GM03348 (cell line): Measurements from ENCODE around the gene KLHL29.

ENCODE experiments used
- DNase-seq: peaks from one replicate; pipeline ENCODE4 v3.0.0; 2012; ENCODE audit warnings: low spot score

The KLHL29 gene

DNA sequence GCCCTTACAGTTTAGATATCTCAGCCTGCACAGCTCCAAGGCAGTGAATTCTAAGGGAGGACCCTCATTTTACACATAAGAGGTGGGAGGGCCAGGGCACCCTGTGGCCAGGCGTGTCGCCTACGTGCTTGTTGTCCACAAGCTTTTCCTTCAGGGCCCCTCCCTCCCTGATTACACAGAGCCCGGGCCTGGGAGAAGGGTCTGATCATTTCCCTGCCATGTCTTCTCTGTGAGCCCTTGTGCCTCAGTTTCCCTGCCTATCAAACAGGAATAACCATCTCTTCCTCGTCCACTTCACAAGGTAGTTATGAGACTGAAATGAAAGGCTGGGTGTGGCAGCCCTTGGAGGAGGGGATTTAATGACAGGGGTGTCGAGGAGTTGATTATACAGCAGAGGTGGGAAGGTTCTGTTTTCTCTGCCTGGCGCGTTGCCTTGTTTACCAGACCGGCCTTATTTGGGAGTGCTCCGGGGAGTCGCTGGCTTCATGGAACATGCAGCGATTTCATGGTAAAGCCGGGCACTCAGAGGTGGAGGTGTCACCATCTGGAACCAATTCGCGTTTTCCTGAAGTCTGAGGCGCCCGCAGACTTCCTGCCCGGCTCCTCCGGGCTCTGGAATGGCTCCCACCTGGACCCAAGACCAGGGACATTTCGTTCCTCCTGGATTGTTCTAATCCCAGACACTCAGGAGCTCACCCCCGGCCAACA, 208.9 kb downstream of the KLHL29 start:
- DNase-seq, result no peak

GRCh38 chr2:23594460-23594825, 209.5 kb downstream of the KLHL29 start:
- no peak for DNase-seq

DNA sequence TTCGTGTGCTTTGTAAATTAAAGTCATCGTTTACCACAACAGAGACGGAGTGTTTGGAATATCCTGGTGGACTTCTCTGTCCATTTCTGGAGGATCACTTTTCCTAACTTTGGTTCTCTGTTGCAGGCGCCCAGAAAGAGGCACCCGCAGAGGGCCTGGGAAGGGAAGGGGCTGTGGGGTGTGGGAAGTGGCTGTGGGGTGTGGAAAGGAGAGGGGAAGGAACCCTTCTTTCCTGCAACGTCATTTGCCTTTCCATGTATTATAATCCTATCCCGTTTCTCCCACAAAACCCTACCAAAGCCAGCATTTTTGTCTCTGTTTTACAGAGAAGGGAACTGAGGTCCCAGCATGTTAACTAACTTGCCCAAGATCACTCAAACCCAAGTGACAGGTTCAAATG, 210.0 kb downstream of the KLHL29 start:
- DNase-seq, result no peak

DNA sequence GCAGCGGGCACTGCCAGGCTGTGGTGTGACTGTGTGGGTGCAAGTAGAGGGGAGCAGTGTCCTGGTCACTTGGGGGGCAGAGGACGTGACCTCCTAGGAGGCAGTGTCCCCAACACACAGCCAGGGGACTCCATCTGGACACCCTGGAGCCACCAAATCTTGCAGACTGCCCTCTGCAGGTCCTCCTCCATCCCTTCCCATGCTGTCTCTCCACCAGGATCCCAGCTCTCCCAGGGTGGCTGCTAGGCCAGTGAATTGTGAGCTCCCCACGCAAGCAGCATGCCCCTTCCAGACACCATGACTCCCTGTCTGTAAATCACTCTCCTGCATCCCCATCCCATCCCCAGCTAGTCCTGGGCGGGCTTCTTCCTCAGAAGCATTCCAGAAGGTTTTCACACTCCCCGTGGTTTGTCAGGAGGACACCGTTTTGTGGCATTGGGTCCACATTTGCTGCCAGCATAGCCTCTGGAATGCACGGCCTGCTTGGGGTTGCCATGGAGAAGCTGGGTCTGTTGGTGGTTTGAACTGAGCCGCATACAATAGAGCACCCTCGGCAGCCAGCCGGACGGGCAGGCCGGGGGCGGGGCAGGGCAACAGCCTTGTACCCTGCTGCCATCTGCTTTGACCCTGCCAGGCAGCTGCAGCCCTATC, 210.7 kb downstream of the KLHL29 start:
- DNase-seq, result peak; percentile 73

GRCh38 chr2:23596316-23596885, 211.4 kb downstream of the KLHL29 start:
- DNase-seq, result no peak

GRCh38 chr2:23597687-23598086, 212.7 kb downstream of the KLHL29 start:
- no peak for DNase-seq

DNA sequence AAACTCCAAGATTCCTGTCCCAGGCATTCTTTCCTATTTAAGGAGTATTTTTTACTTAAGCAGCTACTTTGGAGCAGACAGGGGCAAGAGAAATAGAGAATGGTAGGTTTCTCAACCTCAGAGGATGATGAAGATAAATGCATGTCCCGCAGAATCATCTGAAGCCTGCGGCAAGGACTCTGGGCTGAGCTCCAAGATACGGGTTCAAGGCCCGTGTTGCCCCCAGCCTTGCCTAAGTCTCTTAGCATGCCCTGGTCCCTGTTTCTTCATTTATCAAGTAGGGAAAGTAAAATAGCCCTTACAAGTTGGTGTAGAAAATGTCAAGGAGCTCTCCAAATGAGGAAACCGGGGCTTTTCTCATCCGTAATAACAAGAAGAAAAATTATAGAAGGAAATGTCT, 214.0 kb downstream of the KLHL29 start:
- DNase-seq, result no peak

DNA sequence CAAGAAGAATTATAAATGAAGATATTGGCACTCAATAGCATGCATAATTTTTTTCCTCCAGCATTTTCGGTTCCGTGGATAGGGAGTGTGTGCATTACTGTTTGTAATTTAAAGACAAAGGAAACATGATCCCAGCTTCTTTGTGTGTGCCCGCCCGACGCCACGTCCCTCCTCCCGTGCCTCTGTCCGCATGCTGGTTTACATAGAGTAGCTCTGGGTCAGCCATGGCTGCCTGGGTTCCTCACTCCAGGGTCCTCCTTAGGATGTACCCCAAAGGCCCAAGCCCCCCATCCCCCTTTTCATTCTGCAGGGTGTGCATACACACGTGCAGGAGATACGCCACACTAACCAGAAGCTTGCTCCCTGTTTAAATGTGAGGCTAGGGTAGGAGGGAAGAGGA, 214.7 kb downstream of the KLHL29 start:
- DNase-seq, result no peak

DNA sequence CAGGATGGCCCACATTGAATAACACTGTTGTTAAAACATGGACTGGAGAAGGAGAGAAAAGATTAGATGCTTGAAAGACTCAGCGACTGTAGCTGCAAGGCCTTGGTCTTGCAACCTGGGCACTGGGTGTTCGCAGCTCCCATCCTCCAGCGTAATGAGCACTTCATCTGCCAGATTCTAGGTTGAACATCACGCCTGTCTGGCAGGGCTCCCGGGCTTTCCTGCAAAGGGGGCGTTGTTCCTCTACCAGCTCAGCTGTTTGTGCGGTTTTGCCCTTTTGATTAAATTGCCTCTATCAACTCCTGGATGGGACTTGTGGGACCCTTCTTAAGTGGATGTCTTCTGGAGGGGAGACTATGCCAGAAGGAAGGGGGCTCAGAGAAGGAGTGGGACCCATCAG, 215.4 kb downstream of the KLHL29 start:
- no peak for DNase-seq

- no peak for DNase-seq
These were observed 216.5 kb downstream of the KLHL29 start for GRCh38 chr2:23601301-23601965.

DNA sequence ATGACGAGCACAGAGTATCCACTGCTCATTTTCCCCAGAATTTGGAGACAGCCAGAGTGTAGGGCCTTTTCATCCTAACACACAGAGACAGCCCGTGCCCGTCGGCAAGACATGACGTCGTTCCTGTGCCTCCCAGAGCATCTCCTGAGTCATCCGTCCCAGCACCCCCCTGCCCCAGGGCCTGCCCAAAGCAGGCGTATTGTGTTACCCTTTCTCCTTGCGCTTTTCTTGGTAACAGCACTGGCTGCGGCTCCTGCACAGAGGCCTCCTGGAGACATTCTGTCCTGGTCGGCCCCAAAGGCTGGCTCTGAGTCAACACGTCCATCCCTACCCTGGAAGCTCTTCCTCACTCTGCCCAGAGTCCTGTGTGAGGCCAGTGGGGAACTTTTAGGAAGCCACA, 217.1 kb downstream of the KLHL29 start:
- DNase-seq, result no peak

GRCh38 chr2:23603156-23603555, 218.2 kb downstream of the KLHL29 start:
- no peak for DNase-seq

- no peak for DNase-seq
These were observed 218.6 kb downstream of the KLHL29 start for GRCh38 chr2:23603581-23603980.

GRCh38 chr2:23604731-23605130, 219.8 kb downstream of the KLHL29 start:
- no peak for DNase-seq

DNA sequence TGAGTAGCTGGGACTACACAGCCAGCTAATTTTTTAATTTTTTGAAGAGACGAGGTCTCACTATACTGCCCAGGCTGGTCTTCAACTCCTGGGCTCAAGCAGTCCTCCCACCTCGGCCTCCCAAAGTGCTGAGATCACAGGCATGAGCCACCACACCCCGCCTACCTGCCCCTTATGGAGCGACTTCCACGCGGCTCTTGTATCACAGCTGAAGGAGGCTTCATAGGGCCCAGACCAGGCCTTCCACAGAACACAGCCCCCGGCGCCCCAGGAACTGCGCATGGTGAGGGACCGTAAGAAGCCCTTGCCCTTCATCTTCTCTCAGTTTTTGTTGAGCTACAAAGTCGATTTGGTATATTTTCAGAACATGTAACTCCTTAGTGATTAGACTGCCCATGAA, 220.3 kb downstream of the KLHL29 start:
- no peak for DNase-seq

GRCh38 chr2:23606196-23606595, 221.2 kb downstream of the KLHL29 start:
- DNase-seq, result no peak

GRCh38 chr2:23606968-23607367, 222.0 kb downstream of the KLHL29 start:
- DNase-seq, result peak; percentile 31

DNA sequence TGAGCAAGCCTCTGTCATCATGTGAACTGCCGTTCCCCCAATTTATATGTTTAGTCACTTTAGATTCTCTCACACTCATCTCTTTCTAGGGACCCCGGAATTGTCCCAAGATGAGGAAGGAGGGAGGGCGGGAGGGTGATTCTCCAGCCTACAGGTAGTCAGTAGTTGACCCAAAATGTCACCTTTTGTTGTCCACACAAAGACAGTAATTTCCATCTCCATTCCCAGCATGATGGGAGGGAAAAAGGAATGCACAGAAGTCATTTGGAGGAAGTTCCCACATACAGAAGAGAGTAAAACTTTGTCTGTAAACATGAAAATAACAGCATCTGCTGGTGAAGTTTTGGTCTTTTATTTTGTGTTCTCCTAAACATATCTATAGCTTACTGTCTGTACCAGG, 222.9 kb downstream of the KLHL29 start:
- no peak for DNase-seq

DNA sequence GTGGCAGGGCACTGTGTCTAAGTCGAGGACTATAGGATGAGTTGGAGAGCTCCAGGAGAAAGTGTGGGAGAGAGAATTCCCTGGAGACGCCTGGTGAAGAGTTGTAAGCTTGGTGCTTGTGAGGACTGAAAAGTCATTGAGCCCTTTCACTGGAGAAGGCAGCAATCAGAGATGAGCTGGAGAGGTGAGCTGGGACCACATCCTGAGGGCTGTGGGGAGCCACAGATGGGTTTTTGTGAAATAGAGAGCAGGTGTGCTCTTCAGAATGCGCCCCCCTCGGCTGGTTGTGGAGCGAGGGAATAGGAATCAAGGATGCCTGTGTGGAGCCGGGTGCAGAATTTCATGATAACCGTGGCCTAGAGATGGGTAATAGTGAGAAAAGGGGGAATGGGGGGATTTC, 224.3 kb downstream of the KLHL29 start:
- DNase-seq, result no peak

DNA sequence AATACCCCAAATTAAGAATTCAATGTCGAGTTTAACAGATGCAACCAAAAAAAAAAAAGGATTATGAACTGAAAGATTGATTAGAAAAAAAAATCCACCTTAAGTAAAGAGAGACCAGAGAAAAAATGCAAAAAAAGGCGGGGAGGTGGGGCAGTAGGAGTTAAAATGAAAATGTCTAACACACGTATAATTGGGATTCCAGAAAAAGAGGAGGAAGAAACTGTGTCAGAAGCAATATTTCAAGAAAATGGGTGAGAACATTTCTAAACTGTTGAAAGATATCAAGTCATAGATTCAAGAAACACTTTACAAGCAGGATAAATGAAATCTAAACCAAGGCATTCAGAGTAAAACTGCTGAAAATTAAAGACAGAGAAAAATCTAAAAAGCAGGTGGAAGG, 226.9 kb downstream of the KLHL29 start:
- no peak for DNase-seq

- DNase-seq, result no peak
These were observed 229.7 kb downstream of the KLHL29 start for GRCh38 chr2:23614701-23615100.

GRCh38 chr2:23615216-23616020, 230.4 kb downstream of the KLHL29 start:
- no peak for DNase-seq
